Measurements from ENCODE around the gene PHF1. TPM values are rescaled to one million over a fixed set of nuclear protein-coding genes. Genes with fewer than 3 reads are reported as not detected.

Gene PHF1
- total and polyA plus RNA-seq, 2 of the 13 experiments (the other 11 are each of a cell fraction or from before 2014, with no cell fraction given) = 25.4 to 61.9 TPM

DNA sequence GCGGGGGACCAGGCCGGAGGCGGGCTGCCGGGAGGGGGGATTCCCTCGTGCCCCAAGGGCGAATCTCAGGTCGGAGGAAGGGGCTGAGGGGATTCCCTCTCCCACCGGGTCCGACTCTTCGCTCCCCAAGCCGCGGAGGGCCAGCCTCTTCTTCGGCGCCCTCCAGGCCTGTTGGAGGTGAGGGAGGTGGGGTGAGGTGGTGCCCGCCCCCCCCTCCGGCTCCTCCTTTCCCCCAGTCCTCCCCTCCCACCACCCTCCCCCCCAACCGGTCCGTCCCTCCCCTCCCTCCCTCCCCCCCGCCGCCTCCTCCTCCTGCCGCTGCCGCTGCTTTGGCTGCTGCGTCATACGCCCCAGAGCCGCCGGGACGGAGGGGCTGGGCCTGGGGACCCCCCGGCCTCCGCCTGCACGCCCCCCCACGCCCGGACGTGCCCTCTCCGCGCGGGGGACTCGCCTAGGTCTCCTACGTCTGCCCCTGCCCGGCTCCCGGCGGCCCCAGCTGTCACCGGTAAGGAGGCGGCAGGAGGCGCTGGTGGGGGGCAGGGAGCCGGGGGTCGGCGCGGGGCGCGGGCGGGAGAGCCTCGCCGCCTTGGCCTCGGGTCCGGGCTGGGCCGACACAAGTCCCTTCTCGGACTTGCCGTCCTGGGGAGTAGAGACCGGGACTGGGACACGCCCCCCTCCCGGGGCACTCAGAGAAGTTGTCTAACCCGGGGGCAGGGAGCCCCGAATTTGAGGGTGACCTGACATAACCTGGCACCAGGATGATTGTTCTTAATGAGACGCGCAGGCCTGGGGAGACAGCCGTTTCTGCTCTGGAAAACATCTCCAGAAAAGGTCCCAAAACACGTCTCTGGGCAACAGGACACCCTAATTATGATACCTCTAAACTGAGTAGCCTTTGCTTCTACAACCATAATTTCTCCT, at the start of gene PHF1 (continued):
- TF ChIP-seq, protein P1, sequence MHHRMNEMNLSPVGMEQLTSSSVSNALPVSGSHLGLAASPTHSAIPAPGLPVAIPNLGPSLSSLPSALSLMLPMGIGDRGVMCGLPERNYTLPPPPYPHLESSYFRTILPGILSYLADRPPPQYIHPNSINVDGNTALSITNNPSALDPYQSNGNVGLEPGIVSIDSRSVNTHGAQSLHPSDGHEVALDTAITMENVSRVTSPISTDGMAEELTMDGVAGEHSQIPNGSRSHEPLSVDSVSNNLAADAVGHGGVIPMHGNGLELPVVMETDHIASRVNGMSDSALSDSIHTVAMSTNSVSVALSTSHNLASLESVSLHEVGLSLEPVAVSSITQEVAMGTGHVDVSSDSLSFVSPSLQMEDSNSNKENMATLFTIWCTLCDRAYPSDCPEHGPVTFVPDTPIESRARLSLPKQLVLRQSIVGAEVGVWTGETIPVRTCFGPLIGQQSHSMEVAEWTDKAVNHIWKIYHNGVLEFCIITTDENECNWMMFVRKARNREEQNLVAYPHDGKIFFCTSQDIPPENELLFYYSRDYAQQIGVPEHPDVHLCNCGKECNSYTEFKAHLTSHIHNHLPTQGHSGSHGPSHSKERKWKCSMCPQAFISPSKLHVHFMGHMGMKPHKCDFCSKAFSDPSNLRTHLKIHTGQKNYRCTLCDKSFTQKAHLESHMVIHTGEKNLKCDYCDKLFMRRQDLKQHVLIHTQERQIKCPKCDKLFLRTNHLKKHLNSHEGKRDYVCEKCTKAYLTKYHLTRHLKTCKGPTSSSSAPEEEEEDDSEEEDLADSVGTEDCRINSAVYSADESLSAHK (CRISPR knock-in tag; IDR thresholded peaks at IDR 0.05; ENCODE audit: borderline replicate concordance) = no peak
- TF ChIP-seq ZNF253 (CRISPR knock-in tag; IDR thresholded peaks at IDR 0.05; ENCODE audit: borderline replicate concordance) (no peak), ZNF10 (CRISPR knock-in tag; IDR thresholded peaks at IDR 0.05; ENCODE audit: borderline replicate concordance, low read depth) (no peak), TFE3 (CRISPR knock-in tag; IDR thresholded peaks at IDR 0.05) (no peak), RELA (CRISPR knock-in tag; IDR thresholded peaks at IDR 0.05) (no peak), KDM2A (CRISPR knock-in tag; IDR thresholded peaks at IDR 0.05; ENCODE audit: borderline replicate concordance, low read depth) (peak; percentile 52; the same call in 1 of the 2 replicates), SP140L (CRISPR knock-in tag; IDR thresholded peaks at IDR 0.05; ENCODE audit: borderline replicate concordance) (no peak), SMAD9 (CRISPR knock-in tag; IDR thresholded peaks at IDR 0.05) (no peak), SOX6 (IDR thresholded peaks at IDR 0.05) (no peak), SOX6 (CRISPR knock-in tag; IDR thresholded peaks at IDR 0.05) (no peak), SNAPC5 (CRISPR knock-in tag; IDR thresholded peaks at IDR 0.05; ENCODE audit: borderline replicate concordance) (no peak), ZNF562 (CRISPR knock-in tag; IDR thresholded peaks at IDR 0.05; ENCODE audit: borderline replicate concordance) (no peak), ZMYM4 (CRISPR knock-in tag; IDR thresholded peaks at IDR 0.05) (no peak), TBX2 (CRISPR knock-in tag; IDR thresholded peaks at IDR 0.05; ENCODE audit: borderline replicate concordance) (peak; percentile 41; the same call in 1 of the 2 replicates), SOX5 (CRISPR knock-in tag; IDR thresholded peaks at IDR 0.05; ENCODE audit: borderline replicate concordance) (no peak), ZNF34 (CRISPR knock-in tag; IDR thresholded peaks at IDR 0.05; ENCODE audit: borderline replicate concordance) (no peak), MTERF4 (CRISPR knock-in tag; IDR thresholded peaks at IDR 0.05) (no peak), ZNF496 (CRISPR knock-in tag; IDR thresholded peaks at IDR 0.05; ENCODE audit: insufficient replicate concordance) (no peak), BRCA1 (CRISPR knock-in tag; IDR thresholded peaks at IDR 0.05) (no peak), CENPX (CRISPR knock-in tag; IDR thresholded peaks at IDR 0.05) (no peak)
- TF ChIP-seq, protein P2, sequence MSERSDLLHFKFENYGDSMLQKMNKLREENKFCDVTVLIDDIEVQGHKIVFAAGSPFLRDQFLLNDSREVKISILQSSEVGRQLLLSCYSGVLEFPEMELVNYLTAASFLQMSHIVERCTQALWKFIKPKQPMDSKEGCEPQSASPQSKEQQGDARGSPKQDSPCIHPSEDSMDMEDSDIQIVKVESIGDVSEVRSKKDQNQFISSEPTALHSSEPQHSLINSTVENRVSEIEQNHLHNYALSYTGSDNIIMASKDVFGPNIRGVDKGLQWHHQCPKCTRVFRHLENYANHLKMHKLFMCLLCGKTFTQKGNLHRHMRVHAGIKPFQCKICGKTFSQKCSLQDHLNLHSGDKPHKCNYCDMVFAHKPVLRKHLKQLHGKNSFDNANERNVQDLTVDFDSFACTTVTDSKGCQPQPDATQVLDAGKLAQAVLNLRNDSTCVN (CRISPR knock-in tag; IDR thresholded peaks at IDR 0.05; ENCODE audit: borderline replicate concordance) = no peak
- TF ChIP-seq, protein P3, sequence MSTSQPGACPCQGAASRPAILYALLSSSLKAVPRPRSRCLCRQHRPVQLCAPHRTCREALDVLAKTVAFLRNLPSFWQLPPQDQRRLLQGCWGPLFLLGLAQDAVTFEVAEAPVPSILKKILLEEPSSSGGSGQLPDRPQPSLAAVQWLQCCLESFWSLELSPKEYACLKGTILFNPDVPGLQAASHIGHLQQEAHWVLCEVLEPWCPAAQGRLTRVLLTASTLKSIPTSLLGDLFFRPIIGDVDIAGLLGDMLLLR (CRISPR knock-in tag; IDR thresholded peaks at IDR 0.05) = peak; percentile 44; the same call in 1 of the 2 replicates
